Measurements from ENCODE around the gene FOXE3.

Gene FOXE3

DNA sequence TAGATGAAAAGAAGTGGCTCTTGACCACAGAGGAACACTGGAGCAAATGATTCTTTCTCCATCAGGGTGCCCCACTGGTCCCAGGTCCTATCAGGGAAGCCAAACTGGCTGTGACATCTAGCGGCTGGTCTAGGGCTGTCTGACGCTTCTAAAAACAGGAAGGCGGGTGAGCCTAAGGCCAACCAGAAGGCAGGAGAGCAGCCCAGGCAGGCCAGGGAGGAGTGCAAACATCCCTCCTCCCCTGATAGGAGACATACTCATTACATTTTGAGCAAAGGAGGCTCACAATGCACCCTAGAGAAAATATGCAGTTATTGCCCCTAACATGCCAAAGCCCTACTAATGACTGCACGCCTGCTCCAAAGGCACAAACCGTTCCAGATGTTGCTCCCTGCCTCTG, 10.4 kb upstream of the FOXE3 start:
- Histone ChIP-seq H3K36me3 (ENCODE audit: low read length) (no peaks in the 10 kb centered on the region), H2AFZ (ENCODE audit: low read depth, low read length, severe bottlenecking) (no peak overlapping the region), H3K4me2 (ENCODE audit: low read depth, low read length, poor library complexity, severe bottlenecking) (no peak overlapping the region), H3F3A (ENCODE audit: insufficient read depth) (no peaks in the 10 kb centered on the region), H3K4me3 (ENCODE audit: insufficient read depth, low read length, poor library complexity, severe bottlenecking) (no peak overlapping the region), H3K27me3 (ENCODE audit: low read length) (no peaks in the 10 kb centered on the region), H3K27ac (ENCODE audit: low read depth, low read length) (no peak overlapping the region), H3K79me2 (ENCODE audit: insufficient read depth, low read length) (no peaks in the 10 kb centered on the region), H3K9ac (ENCODE audit: low read length) (no peak overlapping the region), H3K9me3 (ENCODE audit: insufficient read depth, low read length) (no peaks in the 10 kb centered on the region), H3K9me2 (replicated peaks; ENCODE audit: insufficient read depth, low read length) (no peaks in the 10 kb centered on the region), H4K20me1 (ENCODE audit: low read depth, low read length) (no peaks in the 10 kb centered on the region)
- TF ChIP-seq, protein P1, sequence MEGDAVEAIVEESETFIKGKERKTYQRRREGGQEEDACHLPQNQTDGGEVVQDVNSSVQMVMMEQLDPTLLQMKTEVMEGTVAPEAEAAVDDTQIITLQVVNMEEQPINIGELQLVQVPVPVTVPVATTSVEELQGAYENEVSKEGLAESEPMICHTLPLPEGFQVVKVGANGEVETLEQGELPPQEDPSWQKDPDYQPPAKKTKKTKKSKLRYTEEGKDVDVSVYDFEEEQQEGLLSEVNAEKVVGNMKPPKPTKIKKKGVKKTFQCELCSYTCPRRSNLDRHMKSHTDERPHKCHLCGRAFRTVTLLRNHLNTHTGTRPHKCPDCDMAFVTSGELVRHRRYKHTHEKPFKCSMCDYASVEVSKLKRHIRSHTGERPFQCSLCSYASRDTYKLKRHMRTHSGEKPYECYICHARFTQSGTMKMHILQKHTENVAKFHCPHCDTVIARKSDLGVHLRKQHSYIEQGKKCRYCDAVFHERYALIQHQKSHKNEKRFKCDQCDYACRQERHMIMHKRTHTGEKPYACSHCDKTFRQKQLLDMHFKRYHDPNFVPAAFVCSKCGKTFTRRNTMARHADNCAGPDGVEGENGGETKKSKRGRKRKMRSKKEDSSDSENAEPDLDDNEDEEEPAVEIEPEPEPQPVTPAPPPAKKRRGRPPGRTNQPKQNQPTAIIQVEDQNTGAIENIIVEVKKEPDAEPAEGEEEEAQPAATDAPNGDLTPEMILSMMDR (IDR thresholded peaks at IDR 0.05; ENCODE audit: insufficient read depth, low read length, poor library complexity, severe bottlenecking): no peak
- no peak for TF ChIP-seq EZH2phosphoT487 (conservative IDR thresholded peaks at IDR 0.05; ENCODE audit: low read length)

DNA sequence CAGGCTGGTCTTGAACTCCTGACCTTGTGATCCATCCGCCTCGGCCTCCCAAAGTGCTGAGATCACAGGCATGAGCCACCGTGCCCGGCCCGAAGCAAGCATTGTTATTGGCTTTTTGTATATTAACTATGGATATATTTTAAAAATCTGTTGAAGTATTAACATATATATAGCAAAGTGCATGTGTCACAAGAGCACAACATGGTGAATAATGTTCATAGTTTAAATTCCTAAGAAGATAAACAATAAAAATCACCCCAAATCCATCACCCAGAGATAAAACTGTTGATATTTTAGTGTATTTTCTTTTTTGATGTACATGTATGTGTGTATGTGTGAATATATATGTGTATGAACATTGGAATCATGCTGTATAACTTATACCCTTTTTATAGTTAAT, 9.1 kb upstream of the FOXE3 start:
- H3K9me2 ChIP-seq (replicated peaks; ENCODE audit: insufficient read depth, low read length): no peaks in the 10 kb centered on the region
- no peak overlapping the region for H3K9ac ChIP-seq (ENCODE audit: low read length)
- H3F3A ChIP-seq (ENCODE audit: insufficient read depth): no peaks in the 10 kb centered on the region
- no peaks in the 10 kb centered on the region for H3K79me2 ChIP-seq (ENCODE audit: insufficient read depth, low read length)
- H2AFZ ChIP-seq (ENCODE audit: low read depth, low read length, severe bottlenecking): no peak overlapping the region
- H3K9me3 ChIP-seq (ENCODE audit: insufficient read depth, low read length): no peaks in the 10 kb centered on the region
- TF ChIP-seq, protein P1 (IDR thresholded peaks at IDR 0.05; ENCODE audit: insufficient read depth, low read length, poor library complexity, severe bottlenecking): no peak
- TF ChIP-seq EZH2phosphoT487 (conservative IDR thresholded peaks at IDR 0.05; ENCODE audit: low read length): no peak
- no peak overlapping the region for H3K4me3 ChIP-seq (ENCODE audit: insufficient read depth, low read length, poor library complexity, severe bottlenecking)
- no peaks in the 10 kb centered on the region for H3K27me3 ChIP-seq (ENCODE audit: low read length)
- no peaks in the 10 kb centered on the region for H3K36me3 ChIP-seq (ENCODE audit: low read length)
- no peak overlapping the region for H3K4me2 ChIP-seq (ENCODE audit: low read depth, low read length, poor library complexity, severe bottlenecking)
- H4K20me1 ChIP-seq (ENCODE audit: low read depth, low read length): no peaks in the 10 kb centered on the region
- H3K27ac ChIP-seq (ENCODE audit: low read depth, low read length): no peak overlapping the region

DNA sequence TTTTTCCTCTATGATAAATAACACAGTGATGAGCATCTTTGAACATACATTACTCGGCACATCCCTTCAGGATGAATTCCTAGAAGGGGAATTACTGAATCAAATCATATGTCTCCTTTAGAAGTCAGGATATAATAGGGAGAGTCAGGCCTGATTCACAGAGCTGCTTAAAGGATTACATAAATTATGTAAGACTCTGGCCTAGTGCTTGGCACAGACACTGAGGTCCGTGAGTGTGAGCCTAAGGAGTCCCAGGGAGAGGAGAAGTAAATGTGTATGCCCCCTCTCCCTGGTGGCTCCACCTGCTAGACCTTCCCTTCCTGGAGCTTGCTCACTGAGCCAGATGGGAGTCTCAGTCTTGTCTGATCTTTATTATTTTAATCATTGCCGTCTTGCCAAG, 8.6 kb upstream of the FOXE3 start:
- H3K36me3 ChIP-seq (ENCODE audit: low read length): no peaks in the 10 kb centered on the region
- no peak overlapping the region for H3K4me3 ChIP-seq (ENCODE audit: insufficient read depth, low read length, poor library complexity, severe bottlenecking)
- H3K27me3 ChIP-seq (ENCODE audit: low read length): no peaks in the 10 kb centered on the region
- no peak for TF ChIP-seq EZH2phosphoT487 (conservative IDR thresholded peaks at IDR 0.05; ENCODE audit: low read length)
- TF ChIP-seq, protein P1 (IDR thresholded peaks at IDR 0.05; ENCODE audit: insufficient read depth, low read length, poor library complexity, severe bottlenecking): no peak
- H3F3A ChIP-seq (ENCODE audit: insufficient read depth): no peaks in the 10 kb centered on the region
- no peaks in the 10 kb centered on the region for H4K20me1 ChIP-seq (ENCODE audit: low read depth, low read length)
- H3K79me2 ChIP-seq (ENCODE audit: insufficient read depth, low read length): no peaks in the 10 kb centered on the region
- H3K9me3 ChIP-seq (ENCODE audit: insufficient read depth, low read length): no peaks in the 10 kb centered on the region
- no peak overlapping the region for H3K4me2 ChIP-seq (ENCODE audit: low read depth, low read length, poor library complexity, severe bottlenecking)
- H3K27ac ChIP-seq (ENCODE audit: low read depth, low read length): no peak overlapping the region
- no peak overlapping the region for H3K9ac ChIP-seq (ENCODE audit: low read length)
- H3K9me2 ChIP-seq (replicated peaks; ENCODE audit: insufficient read depth, low read length): no peaks in the 10 kb centered on the region
- no peak overlapping the region for H2AFZ ChIP-seq (ENCODE audit: low read depth, low read length, severe bottlenecking)
